HG03521 (cell line): ENCODE data around the gene LYPD3.

Experiments used
- ATAC-seq: cut with Tn5 transposase; IDR thresholded peaks from one replicate; pipeline ENCODE4 v1.9.1; 2021; ENCODE audit warnings: mild to moderate bottlenecking, moderate library complexity; ENCODE audit not compliant: unreplicated experiment

LYPD3 gene

GRCh38 chr19:43486412-43486811, 21.0 kb upstream of the LYPD3 start:
- ATAC-seq = no peak

- no peak for ATAC-seq
These were observed 20.5 kb upstream of the LYPD3 start for GRCh38 chr19:43485951-43486350.

- ATAC-seq = no peak
These were observed 17.9 kb upstream of the LYPD3 start for GRCh38 chr19:43483281-43483680.

- ATAC-seq = no peak
These were observed 16.8 kb upstream of the LYPD3 start for GRCh38 chr19:43482193-43482592.

- no peak for ATAC-seq
These were observed 16.3 kb upstream of the LYPD3 start for GRCh38 chr19:43481701-43482100.

- no peak for ATAC-seq
These were observed 15.2 kb upstream of the LYPD3 start for GRCh38 chr19:43480574-43480973.

- no peak for ATAC-seq
These were observed 14.7 kb upstream of the LYPD3 start for GRCh38 chr19:43479961-43480561.

GRCh38 chr19:43479226-43479625, 13.8 kb upstream of the LYPD3 start:
- ATAC-seq = no peak

GRCh38 chr19:43478323-43478722, 12.9 kb upstream of the LYPD3 start:
- ATAC-seq = no peak

GRCh38 chr19:43476606-43477005, 11.2 kb upstream of the LYPD3 start:
- ATAC-seq = no peak

- ATAC-seq = peak; percentile 61
These were observed 9.7 kb upstream of the LYPD3 start for GRCh38 chr19:43474986-43475705.

- ATAC-seq = no peak
These were observed 9.1 kb upstream of the LYPD3 start for GRCh38 chr19:43474487-43474886.

GRCh38 chr19:43471091-43471490, 5.7 kb upstream of the LYPD3 start:
- no peak for ATAC-seq

GRCh38 chr19:43470288-43470687, 4.9 kb upstream of the LYPD3 start:
- no peak for ATAC-seq

- ATAC-seq = no peak
These were observed 3.7 kb upstream of the LYPD3 start for GRCh38 chr19:43469160-43469480.

- no peak for ATAC-seq
These were observed 3.1 kb upstream of the LYPD3 start for GRCh38 chr19:43468354-43469159.

- no peak for ATAC-seq
These were observed 2.3 kb upstream of the LYPD3 start for GRCh38 chr19:43467730-43468129.

GRCh38 chr19:43467276-43467675, 1.9 kb upstream of the LYPD3 start:
- no peak for ATAC-seq

- no peak for ATAC-seq
These were observed 1.4 kb upstream of the LYPD3 start for GRCh38 chr19:43466793-43467192.

GRCh38 chr19:43464134-43464775, 1.2 kb downstream of the LYPD3 start:
- peak; percentile 17 for ATAC-seq

GRCh38 chr19:43463381-43464133, 1.9 kb downstream of the LYPD3 start:
- ATAC-seq = peak; percentile 85
